Superior temporal gyrus (tissue), 1 donor: ENCODE measurements around the gene ETV1.

Source experiments
- DNase-seq: peaks from one replicate; pipeline ENCODE4 v3.0.0-alpha.2; 2016; ENCODE audit errors: extremely low spot score

Gene ETV1

GRCh38 chr7:13987395-13987794, 2.1 kb downstream of the ETV1 start:
- peak; percentile 20 for DNase-seq

- no peak for DNase-seq
These were observed 3.3 kb downstream of the ETV1 start for GRCh38 chr7:13986208-13986607.

- no peak for DNase-seq
These were observed 4.4 kb downstream of the ETV1 start for GRCh38 chr7:13984831-13985685.

- no peak for DNase-seq
These were observed 5.4 kb downstream of the ETV1 start for GRCh38 chr7:13984061-13984460.

GRCh38 chr7:13982940-13983677, 6.4 kb downstream of the ETV1 start:
- no peak for DNase-seq

- no peak for DNase-seq
These were observed 8.4 kb downstream of the ETV1 start for GRCh38 chr7:13981070-13981469.

- DNase-seq, result no peak
These were observed 9.0 kb downstream of the ETV1 start for GRCh38 chr7:13980474-13980873.

- DNase-seq, result no peak
These were observed 9.6 kb downstream of the ETV1 start for GRCh38 chr7:13979671-13980435.

GRCh38 chr7:13976594-13976993, 12.9 kb downstream of the ETV1 start:
- no peak for DNase-seq

GRCh38 chr7:13965077-13965476, 24.4 kb downstream of the ETV1 start:
- no peak for DNase-seq

- DNase-seq, result no peak
These were observed 25.5 kb downstream of the ETV1 start for GRCh38 chr7:13963925-13964324.

- DNase-seq, result no peak
These were observed 34.0 kb downstream of the ETV1 start for GRCh38 chr7:13955494-13955893.

- DNase-seq, result no peak
These were observed 36.1 kb downstream of the ETV1 start for GRCh38 chr7:13953368-13953767.

GRCh38 chr7:13952921-13953320, 36.5 kb downstream of the ETV1 start:
- DNase-seq, result no peak

- DNase-seq, result no peak
These were observed 39.5 kb downstream of the ETV1 start for GRCh38 chr7:13949939-13950338.

- no peak for DNase-seq
These were observed 40.0 kb downstream of the ETV1 start for GRCh38 chr7:13949445-13949844.

GRCh38 chr7:13948019-13948801, 41.3 kb downstream of the ETV1 start:
- DNase-seq, result no peak

GRCh38 chr7:13947535-13947934, 41.9 kb downstream of the ETV1 start:
- DNase-seq, result no peak

GRCh38 chr7:13946181-13946580, 43.3 kb downstream of the ETV1 start:
- DNase-seq, result no peak

GRCh38 chr7:13945670-13946069, 43.8 kb downstream of the ETV1 start:
- no peak for DNase-seq

- no peak for DNase-seq
These were observed 55.9 kb downstream of the ETV1 start for GRCh38 chr7:13933536-13933935.

- DNase-seq, result no peak
These were observed 56.4 kb downstream of the ETV1 start for GRCh38 chr7:13933091-13933490.
